AG04449 (cell line): ENCODE measurements around the gene GPX8.

ENCODE experiments used
- CTCF ChIA-PET: fragments of 350-600 bp; formaldehyde crosslinking; extraction: SDS; loops from one replicate; lab custom pipeline; 2021; ENCODE audit warnings: antibody characterized with exemption; lab: Yijun Ruan, JAX
- POLR2A ChIA-PET: fragments of 400-600, 350-600 bp; formaldehyde crosslinking; extraction: SDS; loops from one replicate; lab custom pipeline; 2020; ENCODE audit warnings: antibody characterized with exemption, inconsistent platforms; lab: Yijun Ruan, JAX
- DNase-seq: peaks from one replicate; pipeline ENCODE4 v3.0.0-alpha.2; 2010; ENCODE audit warnings: low read depth, low spot score
- H3K4me3 ChIP-seq: 2 replicates; pipeline ENCODE4 v1.5.1; 2011; ENCODE audit warnings: low read depth, mild to moderate bottlenecking, control low read depth, low read length
- CTCF ChIP-seq: IDR thresholded peaks from one replicate; pipeline ENCODE4 v1.5.1; 2011; ENCODE audit warnings: mild to moderate bottlenecking, moderate library complexity, low read length, control low read depth, inconsistent platforms; ENCODE audit not compliant: insufficient read depth; ENCODE audit errors: missing control alignments

GPX8 gene

DNA sequence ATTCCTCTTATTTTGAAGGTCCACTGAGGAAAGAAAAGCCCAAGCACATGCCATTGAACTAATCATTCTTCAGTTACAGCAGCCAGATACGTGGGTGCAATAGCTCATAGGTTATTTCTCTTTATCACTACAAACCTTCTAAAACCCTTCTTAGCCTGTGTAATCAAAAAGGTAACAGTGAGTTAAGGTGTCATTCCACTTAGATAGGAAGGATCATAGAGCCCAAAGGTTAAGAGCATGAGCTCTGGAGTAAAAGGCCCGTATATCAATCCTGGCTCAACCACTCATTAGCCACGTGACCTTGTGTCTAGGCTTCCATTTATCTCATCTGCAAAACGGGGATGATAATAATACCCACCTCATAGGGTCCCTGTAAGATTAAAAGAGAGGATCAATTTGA lies 2.7 kb downstream of the GPX8 start:
- ChIA-PET POLR2A (no interaction called here), CTCF (interaction anchor here (1.0 to 3.8 kb wide), 4 partner anchors 9 to 919 kb away, joined by 3 to 29 read pairs (median 14); partner anchors contain the start of gene CDC20B)
- DNase-seq: no peak
- no peak for TF ChIP-seq CTCF
- no peak overlapping the region for H3K4me3 ChIP-seq

GRCh38 chr5:55171471-55171870 lies 11.5 kb downstream of the GPX8 start:
- POLR2A ChIA-PET: no interaction called here
- no peak for TF ChIP-seq CTCF
- DNase-seq: no peak
- no peak overlapping the region for H3K4me3 ChIP-seq
- CTCF ChIA-PET: interaction anchor here (0.5 to 2.9 kb wide), 18 partner anchors 9 to 765 kb away, joined by 3 to 25 read pairs (median 4); partner anchors contain the start of genes DHX29, GPX8 and MTREX

DNA sequence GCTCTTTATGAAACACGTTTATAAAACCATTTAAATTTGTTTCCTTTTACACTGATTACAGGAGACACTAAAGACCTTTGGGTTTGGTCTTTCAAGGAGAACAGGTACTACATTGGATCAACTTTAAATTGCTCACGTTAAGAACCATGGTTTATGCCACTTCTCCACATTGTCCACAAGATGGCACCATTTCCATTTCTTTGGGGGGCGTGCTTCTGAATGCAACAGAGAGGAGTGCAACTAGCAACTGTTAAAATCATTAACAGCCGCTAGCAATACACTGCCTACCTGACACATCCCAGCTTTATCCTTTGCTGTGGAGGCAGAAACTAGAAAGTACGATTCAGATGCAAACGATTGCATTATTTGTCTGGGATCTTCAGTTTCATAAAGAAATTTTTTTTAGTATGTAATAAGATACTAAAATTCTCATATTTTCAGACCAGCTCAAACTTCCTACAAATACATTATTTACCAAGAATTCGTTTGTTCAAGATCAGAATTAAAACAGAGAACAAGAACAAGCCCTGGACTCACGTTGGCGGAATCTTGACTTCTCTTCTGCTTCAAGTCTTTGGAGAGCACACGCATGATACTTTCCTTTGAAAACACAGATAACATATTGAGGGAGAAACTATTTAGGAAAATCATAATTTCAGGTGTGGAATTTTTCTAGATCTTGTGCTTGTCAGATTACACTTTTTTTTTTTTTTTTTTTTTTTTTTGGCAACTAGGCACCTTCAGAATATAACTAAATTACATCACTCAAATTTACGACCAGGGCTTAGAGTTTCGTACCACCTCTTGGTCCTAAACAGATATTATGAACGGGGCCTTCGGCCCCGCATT lies 12.3 kb downstream of the GPX8 start:
- ChIA-PET POLR2A (no interaction called here), CTCF (interaction anchor here (0.7 to 2.9 kb wide), 14 partner anchors 8 to 764 kb away, joined by 3 to 25 read pairs (median 4); partner anchors contain the start of genes DHX29, GPX8 and MTREX)
- peak; percentile 16 for DNase-seq
- peak; percentile 67 for TF ChIP-seq CTCF
- H3K4me3 ChIP-seq: peak overlapping the region; percentile 60

GRCh38 chr5:55172937-55173686 lies 13.1 kb downstream of the GPX8 start, which contains the start of gene CDC20B:
CDC20B (minus strand) TSS chr5:55173177; CDS start chr5:55173000, 177 bp downstream.
- CTCF ChIA-PET: interaction anchor here (0.7 to 2.9 kb wide), 6 partner anchors 9 to 133 kb away, joined by 3 to 25 read pairs (median 6); partner anchors contain the start of genes DHX29 and MTREX
- TF ChIP-seq CTCF: no peak
- no peak for DNase-seq
- H3K4me3 ChIP-seq: peak within 1 kb of the TSS; percentile 60
- POLR2A ChIA-PET: no interaction called here

GRCh38 chr5:55173687-55174230 lies 13.8 kb downstream of the GPX8 start:
- POLR2A ChIA-PET: no interaction called here
- TF ChIP-seq CTCF: no peak
- peak overlapping the region; percentile 56 for H3K4me3 ChIP-seq
- DNase-seq: no peak
- CTCF ChIA-PET: interaction anchor here (0.7 to 0.8 kb wide), 2 partner anchors 11 to 96 kb away, joined by 3 to 4 read pairs; no protein-coding TSS in a partner anchor
